Measurements from ENCODE around the gene IL23R.

GRCh38 chr1:67294836-67295617, 128.8 kb downstream of the IL23R start:
- TF ChIP-seq YY1 (IDR thresholded peaks at IDR 0.05; ENCODE audit: insufficient read depth, insufficient read length) (no peak), ZNF274 (IDR thresholded peaks at IDR 0.05; ENCODE audit: low read depth, low read length) (no peak)

Measured in NT2/D1 (cell line).